NCI-H2171 treated with DMSO at 0.1 percent for 48 hours (cell line): Measurements from ENCODE around the gene KCNJ14.
"Not testable (repeated sequence)": the region's sequence is repeated elsewhere in the genome, so short reads cannot be mapped to it uniquely, and the experiment has no call there.

Experiments used
- DNase-seq: peaks from one replicate; lab custom pipeline; 2025; lab: John Stamatoyannopoulos, UW

Gene KCNJ14

DNA sequence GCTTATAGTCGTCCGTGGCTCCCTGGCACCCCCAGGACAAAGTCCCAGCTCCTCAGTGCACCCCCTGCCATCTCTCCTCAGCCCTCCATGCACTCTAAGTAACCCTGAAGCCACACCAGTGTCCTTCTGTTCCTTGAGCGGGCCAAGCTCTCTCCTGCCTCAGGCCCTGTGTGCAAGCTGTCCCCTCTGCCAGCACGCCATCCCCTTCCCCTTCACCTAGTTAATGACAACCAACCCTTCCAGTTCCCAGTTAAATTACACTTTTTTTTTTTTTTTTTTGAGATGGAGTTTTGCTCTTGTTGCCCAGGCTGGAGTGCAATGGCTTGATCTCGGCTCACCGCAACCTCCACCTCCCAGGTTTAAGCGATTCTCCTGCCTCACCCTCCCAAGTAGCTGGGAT lies 33.1 kb downstream of the KCNJ14 start:
- not testable (repeated sequence) for DNase-seq

DNA sequence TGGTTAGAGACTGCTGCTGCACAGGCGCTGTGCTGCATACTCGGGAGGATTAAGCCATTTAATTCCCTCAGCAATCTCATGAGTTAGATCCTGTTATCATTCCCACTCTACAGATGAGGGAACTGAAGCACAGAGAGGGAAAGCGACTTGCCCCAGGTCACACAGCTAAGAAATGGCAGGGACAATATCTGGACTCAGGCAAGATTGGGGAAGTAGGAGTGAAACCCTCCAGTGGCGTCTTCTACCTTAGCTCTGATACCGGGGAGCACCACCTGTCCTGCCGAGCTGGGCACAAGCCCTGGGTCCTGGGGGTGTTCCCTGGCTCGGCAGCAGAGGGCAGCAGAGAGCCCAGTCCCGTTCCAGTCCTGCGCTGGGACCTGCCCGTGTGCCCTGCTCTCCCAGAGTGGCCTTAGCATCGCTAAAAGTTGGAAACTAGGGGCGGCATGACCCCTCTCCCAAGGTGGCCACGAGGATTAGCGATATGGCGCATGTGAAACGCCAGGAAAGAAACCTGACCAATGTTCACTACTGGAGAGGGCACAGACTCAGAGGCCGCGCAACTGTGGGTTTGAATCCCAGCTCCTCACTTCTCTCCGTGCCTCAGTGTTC lies 34.3 kb downstream of the KCNJ14 start:
- DNase-seq: peak; percentile 57

DNA sequence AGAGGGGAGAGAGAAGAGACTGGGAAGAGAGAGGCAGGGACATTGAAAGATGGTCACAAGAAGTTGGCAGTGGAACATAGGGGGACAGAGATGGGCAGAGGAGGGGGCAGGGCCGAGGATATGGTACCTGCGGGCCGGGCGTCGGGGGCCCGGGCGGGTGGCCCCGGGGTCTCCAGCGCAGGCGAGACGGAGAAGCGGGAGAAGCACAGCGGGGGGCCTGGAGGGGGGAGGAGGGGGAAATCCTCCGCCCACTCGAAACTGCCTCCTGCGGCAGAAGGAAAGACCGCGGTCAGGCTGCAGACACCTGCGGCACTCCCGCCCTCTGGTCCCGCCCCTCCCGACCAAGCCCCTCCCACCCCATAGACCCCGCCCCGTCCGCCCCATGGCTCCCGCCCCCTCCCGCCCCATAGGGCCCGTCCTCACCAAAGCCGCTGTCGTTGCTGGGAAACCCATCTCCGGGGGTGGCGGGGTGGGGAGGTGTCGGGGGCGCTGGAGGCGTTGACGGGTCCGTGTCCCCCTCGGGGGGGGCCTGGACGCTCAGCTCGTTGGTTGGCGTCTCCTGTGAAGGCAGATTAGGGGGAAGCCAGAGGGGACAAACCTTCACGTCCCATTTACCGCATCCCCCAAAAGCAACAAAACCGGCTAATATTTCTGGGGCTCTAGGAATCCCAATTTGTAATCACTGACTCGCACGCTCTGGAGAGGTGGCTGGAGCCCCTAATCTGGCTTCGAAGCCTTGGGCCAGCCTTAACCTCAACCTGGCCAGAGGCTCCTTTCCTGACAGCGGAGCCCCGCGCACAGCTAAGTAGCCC lies 35.8 kb downstream of the KCNJ14 start:
- DNase-seq: peak; percentile 39

DNA sequence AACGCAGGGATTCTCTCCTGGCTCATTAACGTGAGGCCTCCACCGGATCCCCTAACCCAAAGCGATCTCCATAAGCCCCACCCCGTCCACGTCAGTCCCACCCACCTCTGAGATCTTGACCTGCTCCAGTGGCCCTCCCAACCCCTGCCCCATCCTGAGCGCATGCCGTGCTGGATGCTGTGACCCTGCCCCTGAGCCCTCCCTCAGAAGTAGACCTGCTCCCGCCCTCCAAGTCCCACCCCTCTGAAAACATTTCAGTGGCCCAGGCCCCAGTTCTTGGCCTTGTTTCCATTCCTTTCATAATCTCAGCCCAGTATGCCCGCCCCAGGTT lies 36.4 kb downstream of the KCNJ14 start:
- no peak for DNase-seq

DNA sequence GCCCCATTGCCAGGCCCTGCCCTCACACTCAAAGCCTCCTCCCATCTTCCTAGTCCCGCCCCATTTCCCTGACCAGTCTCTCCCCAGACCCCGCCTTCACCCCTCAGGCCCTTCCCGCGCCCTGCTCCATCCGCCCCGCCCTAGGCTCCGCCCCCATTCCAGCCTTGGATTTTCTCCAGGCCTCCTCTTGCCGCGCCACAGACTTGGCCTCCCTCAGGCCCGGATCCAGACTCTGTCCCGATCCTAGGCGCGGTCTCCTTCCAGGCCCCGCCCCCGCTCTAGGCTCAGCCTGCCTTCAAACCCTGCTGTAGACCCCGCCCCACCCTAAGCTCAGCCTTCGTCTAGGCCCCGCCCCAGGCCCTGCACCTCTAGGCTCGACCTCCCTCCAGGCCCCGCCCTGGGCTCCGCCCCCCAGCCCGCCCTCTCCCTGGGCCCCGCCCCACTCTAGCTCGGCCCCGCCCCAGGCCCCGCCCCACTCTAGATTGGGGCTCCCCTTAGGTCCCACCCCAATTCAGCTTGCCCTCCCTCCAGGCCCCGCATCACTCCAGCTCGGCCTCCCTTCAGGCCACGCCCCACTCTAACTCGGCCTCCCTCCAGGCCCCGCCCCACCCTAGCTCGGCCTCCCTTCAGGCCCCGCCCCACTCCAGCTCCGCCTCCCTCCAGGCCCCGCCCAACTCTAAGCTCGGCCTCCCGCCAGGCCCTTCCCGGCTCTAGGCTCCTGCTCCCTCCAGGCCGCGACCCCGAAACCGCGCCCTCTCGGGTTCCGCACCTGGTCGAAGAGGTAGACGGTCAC lies 37.7 kb downstream of the KCNJ14 start:
- peak; percentile 97 for DNase-seq

DNA sequence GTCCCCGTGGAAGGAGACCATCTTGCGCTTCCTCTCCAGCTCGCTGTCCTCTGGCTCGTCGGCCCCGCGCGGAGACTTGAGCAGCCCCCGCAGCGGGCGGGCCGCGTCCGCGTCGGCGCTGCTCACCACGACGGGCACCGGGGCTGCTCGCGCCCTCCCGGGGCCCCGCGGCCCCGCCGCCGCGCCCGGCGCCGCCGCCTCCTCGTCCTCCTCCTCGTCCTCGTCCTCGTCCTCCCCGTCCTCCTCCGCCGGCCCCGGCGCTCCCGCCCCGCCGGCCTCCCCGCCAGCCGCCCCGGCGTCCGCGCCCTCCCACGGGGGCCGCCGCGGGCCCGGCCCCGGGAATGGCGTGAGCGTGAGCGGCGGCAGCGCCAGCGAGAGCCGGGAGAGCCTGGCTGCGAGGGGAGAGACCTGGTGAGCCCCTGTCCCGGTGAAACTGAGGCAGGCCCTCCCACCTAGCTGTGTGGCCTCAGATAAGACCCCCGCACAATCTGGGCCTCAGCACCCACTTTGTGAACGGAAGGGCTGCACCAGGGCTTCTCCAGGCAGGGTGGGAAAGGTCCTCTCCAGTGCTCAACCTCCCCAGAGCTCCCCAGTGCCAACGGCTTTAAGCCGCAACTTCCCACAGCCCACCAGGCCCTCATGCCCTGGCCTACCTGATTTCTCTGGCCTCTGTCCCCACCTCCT lies 38.5 kb downstream of the KCNJ14 start:
- no peak for DNase-seq

DNA sequence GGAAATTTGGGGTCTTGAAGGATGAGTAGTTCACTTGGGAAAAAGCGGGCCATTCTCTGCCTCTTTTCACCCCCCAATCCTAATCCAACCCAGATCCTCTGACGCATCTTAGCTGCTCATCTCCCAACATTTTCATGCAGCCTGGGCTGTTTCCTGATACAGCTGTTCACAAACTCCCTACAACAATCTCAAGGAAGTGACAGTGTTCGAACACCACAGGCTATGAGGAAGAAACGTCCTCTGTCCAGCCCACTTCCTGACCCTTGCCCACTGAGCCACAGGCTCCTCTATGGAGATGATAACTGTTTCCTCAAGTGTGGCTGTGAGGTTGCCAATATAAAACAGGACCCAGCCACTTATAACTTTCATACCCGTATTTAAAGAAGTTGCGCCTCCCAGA lies 40.0 kb downstream of the KCNJ14 start:
- no peak for DNase-seq

DNA sequence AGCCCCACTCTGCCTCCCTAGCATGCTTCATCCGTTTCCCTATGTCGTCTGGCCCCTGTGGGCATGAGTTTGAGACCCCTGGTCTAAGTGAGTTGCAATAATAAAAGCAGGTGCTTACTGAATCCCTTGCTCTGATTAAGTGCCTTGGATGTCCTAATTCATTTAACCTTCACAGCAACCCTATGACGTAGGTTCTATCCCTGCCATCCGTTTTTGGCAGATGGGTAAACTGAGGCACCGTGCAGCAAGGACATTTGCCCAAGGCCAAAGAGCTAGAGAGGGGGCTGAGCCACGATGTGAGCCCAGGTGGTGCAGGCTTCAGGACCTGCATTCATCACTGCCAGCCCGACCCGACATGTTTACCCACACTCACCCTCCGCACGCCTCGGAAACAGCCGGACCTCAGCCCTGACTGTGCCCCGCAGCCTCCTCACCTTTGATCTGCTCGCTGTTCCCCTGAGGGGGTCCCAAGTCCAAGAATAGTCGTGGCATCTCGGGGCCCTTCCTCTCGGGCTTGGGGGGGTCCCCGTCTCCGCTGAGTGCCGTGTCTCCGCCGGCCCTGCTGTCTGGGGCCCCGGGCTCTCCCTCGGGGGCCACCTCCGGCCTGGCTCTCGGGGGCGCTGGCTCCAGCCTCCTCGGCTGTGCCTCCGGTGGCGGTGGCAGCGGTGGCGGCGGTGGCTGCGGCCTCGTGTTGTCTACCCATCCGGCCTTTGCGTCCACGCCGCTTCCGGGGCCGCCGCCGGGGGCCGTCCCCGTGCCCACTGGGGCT lies 41.8 kb downstream of the KCNJ14 start:
- no peak for DNase-seq

DNA sequence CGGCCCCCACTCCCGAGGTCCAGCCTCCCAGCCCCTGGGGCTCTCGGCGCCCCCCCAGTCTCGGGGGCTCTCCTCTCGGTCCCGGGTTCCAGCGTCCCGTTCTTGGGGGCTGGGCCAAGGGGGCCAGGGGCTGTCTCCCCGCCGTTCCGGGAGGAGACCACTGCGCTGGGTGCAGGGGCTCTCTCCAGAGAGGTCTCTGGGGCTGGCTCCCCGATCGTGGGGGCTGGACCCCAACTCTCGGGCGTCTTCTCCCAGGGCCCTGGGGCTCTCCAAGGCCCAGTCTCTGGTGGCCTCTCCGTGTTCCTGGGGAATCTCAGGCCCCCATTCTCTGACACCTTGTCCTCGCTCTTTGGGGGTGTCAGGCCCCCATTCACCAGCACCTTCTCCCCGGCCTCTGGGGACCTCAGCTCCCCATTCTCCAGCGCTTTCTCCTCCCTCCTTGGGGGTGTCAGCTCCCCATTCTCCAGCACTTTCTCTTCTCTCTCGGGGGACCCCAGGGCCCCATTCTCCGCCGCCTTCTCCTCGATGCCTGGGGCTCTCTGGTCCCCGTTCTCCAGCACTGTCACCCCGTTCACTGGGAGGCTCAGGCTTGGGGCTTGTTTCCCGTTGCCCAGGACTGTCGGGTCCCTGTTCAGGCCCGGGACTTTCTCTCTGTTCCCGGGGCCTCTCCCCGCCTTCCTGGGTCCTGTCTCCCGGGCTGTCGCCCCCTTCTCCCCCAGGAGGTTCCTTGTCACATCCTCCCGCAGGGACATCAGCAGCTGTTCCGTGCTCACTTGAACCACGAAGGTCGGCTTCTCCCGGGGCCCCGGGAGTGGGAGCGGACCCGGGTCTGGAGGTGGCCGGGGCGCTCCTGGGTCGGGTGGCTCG lies 42.6 kb downstream of the KCNJ14 start:
- DNase-seq: no peak

DNA sequence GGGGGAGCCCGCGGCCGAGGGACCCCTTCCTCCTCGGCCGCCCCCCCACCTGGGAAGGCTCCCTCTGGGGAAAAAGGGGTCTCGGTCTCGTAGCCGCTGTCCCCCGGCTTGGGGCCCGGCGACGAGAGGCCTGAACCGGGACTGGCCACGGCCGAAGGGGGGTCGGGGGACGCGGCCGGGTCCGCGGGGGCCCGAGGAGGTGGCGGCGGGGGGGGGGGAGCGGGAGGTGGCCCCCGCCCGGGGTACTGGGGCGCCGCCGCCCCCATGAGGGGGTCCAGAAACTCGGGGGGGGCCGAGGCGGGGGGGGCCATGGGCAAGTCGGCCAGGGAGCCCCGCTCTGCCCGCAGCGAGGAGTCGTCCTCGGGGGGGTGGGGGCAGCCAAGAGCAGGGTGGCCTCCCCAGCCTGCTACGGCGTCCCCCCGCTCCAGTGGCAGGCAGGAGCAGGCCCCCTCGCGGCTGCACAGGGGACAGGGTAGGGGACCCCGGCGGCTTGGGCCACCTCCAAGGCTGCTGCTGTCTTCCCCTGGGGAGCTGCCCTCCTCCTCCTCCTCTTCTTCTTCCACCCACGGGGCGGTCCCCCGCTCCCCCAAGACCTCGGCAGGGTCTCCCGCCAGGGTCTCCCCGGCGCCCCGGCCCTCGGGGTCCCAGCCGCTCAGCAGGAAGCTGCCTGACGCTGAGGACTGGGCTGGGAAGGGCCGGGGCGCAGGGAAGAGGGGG lies 43.4 kb downstream of the KCNJ14 start:
- DNase-seq: no peak

DNA sequence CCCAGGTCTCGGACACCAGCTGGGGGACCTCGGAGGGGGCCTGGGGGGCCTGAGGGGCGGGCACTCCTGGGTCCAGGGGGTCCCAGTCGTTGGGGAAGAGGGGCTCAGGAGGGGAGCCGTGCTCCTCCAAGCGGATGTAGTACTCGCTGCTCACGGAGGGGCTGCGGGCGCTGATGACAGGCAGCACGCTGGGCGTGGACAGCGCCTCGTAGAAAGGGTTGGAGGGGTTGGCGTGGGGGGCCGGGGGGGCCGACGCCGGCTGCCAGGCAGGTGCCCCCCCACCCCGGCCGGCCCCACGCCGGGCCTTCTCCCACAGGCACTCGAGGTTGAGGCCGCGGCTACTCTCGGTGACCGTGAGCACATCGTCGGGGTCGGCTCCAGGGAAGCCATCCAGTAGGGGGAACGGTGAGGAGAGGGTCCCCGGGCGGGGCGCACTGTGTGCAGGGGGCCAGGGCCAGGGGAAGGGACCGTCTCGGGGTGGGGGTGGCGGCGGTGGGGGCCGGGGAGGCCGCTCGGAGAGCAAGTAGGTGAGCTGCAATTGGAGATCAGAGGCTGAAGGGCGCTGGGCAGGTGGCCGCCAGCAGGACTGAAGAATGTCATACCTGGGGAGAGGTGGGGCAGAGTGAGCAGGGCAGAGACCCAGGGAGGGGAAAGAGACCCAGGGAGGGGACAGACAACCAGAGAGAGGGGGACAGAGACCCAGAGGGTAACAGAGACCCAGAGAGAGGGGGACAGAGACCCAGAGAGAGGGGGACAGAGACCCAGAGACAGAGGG lies 44.1 kb downstream of the KCNJ14 start:
- no peak for DNase-seq

DNA sequence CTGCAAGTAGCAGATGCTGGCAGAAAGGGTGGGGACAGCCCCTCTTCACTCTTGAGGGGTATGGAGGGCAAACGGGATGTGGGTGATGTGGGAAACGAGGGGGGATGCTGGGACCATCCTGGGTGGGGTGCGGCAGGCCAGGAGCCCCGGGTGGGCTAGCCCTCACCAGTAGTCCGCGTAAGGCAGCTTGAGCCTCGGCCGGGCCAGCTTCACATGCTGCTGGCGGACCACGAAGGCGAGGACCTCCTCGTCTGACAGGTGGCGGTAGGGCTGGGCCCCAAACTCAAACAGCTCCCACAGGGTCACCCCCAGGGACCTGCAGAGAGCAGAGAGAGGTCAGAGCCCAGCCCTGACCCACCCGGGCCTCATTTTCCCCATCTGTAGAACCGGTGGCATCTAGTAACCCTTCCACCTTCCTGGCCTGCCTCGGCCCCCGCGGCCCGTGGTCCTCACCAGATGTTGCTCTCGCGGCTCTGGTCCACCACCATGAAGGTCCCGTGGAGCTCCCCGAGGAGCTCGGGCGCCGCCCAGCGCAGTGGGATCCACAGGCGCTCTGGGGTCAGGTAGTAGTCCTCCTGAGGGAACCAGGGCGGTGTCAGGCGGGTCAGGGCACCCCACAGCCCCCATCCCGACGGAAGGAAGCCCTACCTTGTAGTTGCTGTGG lies 45.6 kb downstream of the KCNJ14 start:
- no peak for DNase-seq

DNA sequence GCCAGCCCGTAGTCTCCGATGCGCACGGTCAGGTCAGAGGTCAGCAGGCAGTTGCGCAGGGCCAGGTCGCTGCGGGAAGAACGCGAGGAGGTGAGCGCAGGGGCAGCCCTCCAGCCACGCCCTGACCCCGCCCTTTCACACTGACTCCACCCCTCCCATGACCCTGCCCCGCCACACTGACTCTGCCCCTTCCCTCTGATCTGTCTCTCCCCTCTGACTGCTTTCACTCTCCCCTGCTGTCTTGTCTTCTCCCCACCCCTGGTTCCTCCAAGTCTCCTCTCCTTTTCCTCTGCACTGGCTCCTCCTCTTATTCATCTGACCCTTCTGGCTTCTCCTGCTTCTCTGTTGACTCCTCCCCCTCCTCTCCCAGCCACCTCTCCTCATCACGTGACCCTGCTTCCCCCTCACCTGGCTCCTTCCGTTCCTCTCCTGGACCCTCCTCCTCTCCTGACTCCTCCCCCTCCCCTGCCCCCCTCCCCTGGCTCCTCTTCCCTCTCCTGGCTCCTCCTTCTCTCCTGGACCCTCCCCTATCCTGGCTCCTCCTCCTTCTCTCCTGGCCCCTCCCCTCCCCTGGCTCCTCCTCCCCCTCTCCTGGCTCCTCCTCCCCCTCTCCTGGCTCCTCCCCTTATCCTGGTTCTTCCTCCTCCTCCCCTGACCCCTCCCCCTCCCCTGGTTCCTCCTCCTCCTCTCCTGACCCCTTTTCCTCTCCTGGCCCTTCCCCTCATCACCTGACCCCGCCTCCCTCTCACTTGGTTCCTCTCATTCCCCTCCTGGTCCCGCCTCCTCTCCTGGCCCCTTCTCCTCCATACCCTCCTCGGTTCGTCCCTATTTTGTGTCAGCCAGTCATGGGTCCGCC lies 46.3 kb downstream of the KCNJ14 start:
- peak; percentile 99 for DNase-seq

DNA sequence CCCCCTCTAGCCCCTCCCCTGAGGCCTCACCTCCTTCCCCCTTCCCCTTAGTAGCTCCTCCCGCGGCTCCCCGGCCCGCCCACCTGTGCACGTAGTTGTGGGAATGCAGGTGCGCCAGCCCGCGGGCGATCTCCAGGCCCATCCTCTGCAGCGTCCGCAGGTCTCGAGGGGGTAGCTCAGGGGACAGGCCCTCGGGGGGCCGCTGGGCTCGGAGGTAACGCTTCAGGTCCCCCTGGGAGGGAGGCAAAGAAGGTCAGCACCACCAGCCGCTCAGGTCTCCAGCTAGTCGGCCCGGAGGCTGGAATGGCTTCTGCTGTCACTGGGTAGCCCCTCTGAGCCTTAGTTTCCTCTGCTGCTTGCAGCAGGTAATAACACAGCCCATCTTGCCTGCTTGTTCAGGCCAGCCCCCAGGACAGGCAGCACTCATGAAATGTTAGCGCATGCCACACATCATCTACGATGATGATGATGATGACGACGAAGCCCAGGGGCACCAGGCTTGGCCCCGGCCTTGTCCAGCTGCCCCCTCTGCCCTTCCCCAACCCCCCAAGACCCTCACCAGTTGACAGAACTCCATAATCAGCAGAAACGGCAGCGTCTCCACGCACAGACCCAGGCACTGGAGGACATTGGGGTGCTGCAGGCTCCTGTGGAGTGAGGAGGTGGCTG lies 47.1 kb downstream of the KCNJ14 start:
- DNase-seq: no peak

DNA sequence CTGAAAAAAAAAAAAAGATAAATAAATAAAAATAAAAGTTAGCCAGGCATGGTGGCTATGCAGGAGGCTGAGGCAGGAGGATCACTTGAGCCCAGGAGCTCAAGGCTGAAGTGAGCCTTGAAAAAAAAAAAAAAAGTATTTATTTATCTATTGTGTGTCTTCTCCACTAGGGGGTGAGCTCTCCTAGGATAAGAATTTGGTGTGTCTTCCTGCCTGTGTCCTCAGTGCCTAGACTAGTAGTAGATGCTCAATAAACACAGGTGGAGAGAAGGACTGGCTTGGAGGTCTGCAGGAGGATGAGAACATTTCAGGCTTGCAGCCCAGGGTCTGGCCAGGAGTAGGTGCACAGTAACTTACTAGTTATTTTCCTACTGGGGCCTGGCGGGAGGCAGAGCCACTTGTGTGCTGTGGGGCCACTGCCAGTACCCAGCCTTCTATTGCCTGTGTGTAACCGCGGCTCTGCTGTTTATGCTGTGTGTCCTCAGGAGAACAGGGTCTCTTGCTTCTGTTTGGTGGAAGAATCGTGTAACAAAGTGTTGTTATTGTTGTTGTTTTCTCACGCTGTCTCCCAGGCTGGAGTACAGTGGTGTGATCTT lies 50.9 kb downstream of the KCNJ14 start:
- DNase-seq: peak; percentile 71

DNA sequence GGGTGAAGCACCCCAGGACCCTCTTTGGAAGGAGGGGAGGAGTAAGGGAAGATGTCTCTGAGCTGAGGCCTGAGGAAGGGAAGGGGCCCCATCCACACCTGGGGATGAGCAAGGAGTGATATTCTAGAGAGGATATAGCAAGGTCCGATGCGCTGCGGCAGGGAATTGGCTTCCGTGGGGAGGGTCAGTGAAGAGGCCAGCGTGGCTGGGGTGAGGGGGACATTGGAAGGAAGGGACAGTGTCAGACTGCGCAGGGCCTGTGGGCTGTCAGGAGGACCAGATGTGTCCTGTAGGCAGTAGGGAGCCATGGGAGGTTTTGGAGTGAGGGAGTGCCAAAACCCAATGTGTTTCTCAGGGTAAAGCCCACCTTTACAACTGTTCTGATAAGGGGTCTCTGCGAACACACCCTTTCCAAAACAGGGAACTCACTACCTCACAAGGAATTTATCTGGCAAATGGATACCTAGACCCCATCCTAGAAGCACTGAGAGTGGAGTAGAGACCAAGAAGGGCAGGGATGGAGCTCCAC lies 52.6 kb downstream of the KCNJ14 start:
- DNase-seq: no peak
